GM12891 (cell line): ENCODE data around the gene C1orf53.

ENCODE experiments used
- PAX5 ChIP-seq: IDR thresholded peaks from 2 replicates; pipeline ENCODE4 v1.6.1; 2011; ENCODE audit warnings: low read length, moderate library complexity, mild to moderate bottlenecking; ENCODE audit not compliant: insufficient read depth, severe bottlenecking
- POLR2A ChIP-seq: IDR thresholded peaks from 2 replicates; pipeline ENCODE4 v1.6.1; 2011; ENCODE audit warnings: low read depth, low read length, control low read depth
- POLR2AphosphoS5 ChIP-seq: IDR thresholded peaks from 2 replicates; pipeline ENCODE4 v1.6.1; 2011; ENCODE audit warnings: low read depth, low read length, control low read depth
- POU2F2 ChIP-seq: IDR thresholded peaks from 2 replicates; pipeline ENCODE4 v1.6.1; 2011; ENCODE audit warnings: low read depth, mild to moderate bottlenecking, control low read depth, low read length, moderate library complexity
- SPI1 ChIP-seq: IDR thresholded peaks from 2 replicates; pipeline ENCODE4 v1.6.1; 2011; ENCODE audit warnings: low read depth, low read length, control low read depth
- TAF1 ChIP-seq: IDR thresholded peaks from 2 replicates; pipeline ENCODE4 v1.6.1; 2011; ENCODE audit warnings: low read depth, low read length, control low read depth

DNA sequence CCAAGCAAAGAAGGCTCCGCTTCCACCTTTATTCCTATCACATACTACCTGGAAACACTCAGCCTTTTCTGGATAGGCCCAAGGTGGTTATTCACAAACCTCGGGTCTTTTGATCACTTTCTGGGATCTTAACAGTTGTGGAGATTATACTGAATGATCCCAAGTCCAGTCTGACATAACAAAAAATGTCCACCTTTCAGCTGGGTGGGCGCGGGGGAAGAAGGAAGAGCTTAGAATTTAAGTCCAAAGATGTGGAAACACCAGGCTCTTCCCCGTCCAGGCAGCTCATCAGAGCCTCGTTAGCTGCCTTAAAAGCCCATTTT lies 338 bp upstream of the C1orf53 start:
- no peak for TF ChIP-seq POLR2A
- TF ChIP-seq TAF1, result no peak
- no peak for TF ChIP-seq POLR2AphosphoS5
- TF ChIP-seq SPI1, result no peak
- TF ChIP-seq POU2F2, result no peak
- no peak for TF ChIP-seq PAX5
